Colonic mucosa (tissue), 4 donors: ENCODE results near the gene CLDN9. TPM values are rescaled to one million over a fixed set of nuclear protein-coding genes. Genes with fewer than 3 reads are reported as not detected.

Experiments used
- DNase-seq: peaks from one replicate; pipeline ENCODE4 v3.0.0-alpha.2; 2020
- H3K27ac ChIP-seq: fragments of 200-600 bp; one replicate; pipeline ENCODE4 v1.8.0; 2021
- H3K27me3 ChIP-seq: fragments of 200-600 bp; one replicate; pipeline ENCODE4 v1.8.0; 2021
- H3K36me3 ChIP-seq: fragments of 200-600 bp; one replicate; pipeline ENCODE4 v1.8.0; 2021
- H3K4me1 ChIP-seq: fragments of 200-600 bp; one replicate; pipeline ENCODE4 v1.8.0; 2021; ENCODE audit warnings: mild to moderate bottlenecking
- H3K4me3 ChIP-seq: fragments of 200-600 bp; one replicate; pipeline ENCODE4 v1.8.0; 2021
- H3K9ac ChIP-seq, 2 donors: one replicate each; pipeline ENCODE4 v1.7.0; 2013; ENCODE audit warnings: control low read depth in 2 of 2, low read depth in 2 of 2, low read length in 2 of 2
- H3K9me3 ChIP-seq: fragments of 200-600 bp; one replicate; pipeline ENCODE4 v1.8.0; 2021
- intact Hi-C: fragments of 100-400 bp; cut with DNase I; formaldehyde crosslinking; loops from one replicate; pipeline ENCODE4 v1.14.1; 2022
- total RNA-seq, 2 donors: library from RNA; stranded (reverse); fragmentation: NEBNext Ultra II Directional in 1 of 2; extraction: Animal tissue kit (Norgen Biotek cat#: 25700) in 1 of 2; gene quantifications; one replicate each; pipeline ENCODE4 v1.2.1, GENCODE V29; 2021
- TF ChIP-seq, protein P1 (sequence below): fragments of 200-600 bp; IDR thresholded peaks from one replicate; pipeline ENCODE4 v1.8.0; 2022; ENCODE audit warnings: antibody characterized with exemption, mild to moderate bottlenecking
- donor health status: healthy.
- donor health status: DM: no; HTN: no; CAD: no.
- donor health status: DM: no; HTN: no; CAD: no.

CLDN9 gene
- total RNA-seq, 2 donors from 2014 or later, result 0.35 to 0.67 TPM

DNA sequence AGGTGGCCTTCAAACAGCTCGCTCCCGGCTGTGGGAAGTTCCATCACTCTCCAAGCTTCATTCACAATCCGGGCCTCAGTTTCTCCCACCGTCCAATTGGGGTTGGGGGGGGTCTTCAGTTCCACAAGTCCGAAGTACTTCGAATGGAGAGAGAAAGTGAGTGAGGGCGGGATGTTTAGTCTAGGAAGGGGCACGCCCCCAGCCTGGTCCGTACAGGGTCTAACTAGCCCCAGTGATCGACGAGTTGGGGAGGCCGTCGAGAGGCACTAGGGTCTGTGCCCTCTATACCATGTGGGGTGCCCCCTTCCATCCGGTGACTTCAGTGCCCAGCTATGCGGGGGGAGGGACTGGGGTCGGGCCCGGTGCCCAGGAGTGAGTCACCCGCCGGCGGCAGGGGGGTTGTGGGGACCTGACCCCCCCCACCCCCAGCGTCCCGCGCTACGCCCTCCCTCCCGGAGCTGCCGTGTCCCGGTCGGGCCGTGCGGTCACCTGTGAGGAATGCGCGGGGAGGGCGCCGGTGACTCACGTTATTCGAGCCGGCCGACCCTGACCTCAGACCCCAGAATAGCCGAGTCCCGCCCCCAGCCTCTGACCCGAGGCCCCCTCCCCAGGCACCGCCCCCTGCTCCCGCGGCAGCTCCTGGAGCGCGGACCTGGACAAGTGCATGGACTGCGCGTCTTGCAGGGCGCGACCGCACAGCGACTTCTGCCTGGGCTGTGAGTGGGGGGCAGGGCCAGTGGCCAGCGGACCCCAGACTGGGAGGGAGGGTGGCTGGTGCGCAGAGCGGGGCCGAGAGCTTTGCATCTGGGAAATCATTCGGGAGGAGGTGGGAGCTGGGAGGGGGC, 8.1 kb downstream of the CLDN9 start:
- H3K4me1 ChIP-seq, result peaks cover 18% of the 10 kb centered on the region
- no peaks in the 10 kb centered on the region for H3K36me3 ChIP-seq
- peak; percentile 79 for DNase-seq
- TF ChIP-seq, protein P1, sequence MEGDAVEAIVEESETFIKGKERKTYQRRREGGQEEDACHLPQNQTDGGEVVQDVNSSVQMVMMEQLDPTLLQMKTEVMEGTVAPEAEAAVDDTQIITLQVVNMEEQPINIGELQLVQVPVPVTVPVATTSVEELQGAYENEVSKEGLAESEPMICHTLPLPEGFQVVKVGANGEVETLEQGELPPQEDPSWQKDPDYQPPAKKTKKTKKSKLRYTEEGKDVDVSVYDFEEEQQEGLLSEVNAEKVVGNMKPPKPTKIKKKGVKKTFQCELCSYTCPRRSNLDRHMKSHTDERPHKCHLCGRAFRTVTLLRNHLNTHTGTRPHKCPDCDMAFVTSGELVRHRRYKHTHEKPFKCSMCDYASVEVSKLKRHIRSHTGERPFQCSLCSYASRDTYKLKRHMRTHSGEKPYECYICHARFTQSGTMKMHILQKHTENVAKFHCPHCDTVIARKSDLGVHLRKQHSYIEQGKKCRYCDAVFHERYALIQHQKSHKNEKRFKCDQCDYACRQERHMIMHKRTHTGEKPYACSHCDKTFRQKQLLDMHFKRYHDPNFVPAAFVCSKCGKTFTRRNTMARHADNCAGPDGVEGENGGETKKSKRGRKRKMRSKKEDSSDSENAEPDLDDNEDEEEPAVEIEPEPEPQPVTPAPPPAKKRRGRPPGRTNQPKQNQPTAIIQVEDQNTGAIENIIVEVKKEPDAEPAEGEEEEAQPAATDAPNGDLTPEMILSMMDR, result no peak
- intact Hi-C loops, result no loop called here
- H3K9ac ChIP-seq, result peak overlapping the region; percentile 83 to 96
- H3K27me3 ChIP-seq, result no peaks in the 10 kb centered on the region
- no peaks in the 10 kb centered on the region for H3K9me3 ChIP-seq
- H3K27ac ChIP-seq, result peak overlapping the region; percentile 96
- peak overlapping the region; percentile 79 for H3K4me3 ChIP-seq

DNA sequence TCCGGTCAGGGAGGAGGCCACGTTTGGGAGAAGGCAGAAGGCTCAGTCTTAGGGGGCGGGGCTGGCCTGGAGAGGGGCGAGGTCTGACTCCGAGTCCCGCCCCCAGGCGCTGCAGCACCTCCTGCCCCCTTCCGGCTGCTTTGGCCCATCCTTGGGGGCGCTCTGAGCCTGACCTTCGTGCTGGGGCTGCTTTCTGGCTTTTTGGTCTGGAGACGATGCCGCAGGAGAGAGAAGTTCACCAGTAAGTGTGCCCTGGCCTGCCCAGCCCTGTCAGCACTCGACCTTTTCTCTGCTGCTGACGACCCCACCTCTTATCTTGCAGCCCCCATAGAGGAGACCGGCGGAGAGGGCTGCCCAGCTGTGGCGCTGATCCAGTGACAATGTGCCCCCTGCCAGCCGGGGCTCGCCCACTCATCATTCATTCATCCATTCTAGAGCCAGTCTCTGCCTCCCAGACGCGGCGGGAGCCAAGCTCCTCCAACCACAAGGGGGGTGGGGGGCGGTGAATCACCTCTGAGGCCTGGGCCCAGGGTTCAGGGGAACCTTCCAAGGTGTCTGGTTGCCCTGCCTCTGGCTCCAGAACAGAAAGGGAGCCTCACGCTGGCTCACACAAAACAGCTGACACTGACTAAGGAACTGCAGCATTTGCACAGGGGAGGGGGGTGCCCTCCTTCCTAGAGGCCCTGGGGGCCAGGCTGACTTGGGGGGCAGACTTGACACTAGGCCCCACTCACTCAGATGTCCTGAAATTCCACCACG, 8.9 kb downstream of the CLDN9 start:
- Histone ChIP-seq H3K9ac (peak overlapping the region; percentile 83 to 96), H3K4me3 (peak overlapping the region; percentile 79), H3K9me3 (no peaks in the 10 kb centered on the region), H3K27ac (peak overlapping the region; percentile 96), H3K27me3 (no peaks in the 10 kb centered on the region), H3K4me1 (peaks cover 18% of the 10 kb centered on the region), H3K36me3 (no peaks in the 10 kb centered on the region)
- DNase-seq, result peak; percentile 90
- intact Hi-C loops, result no loop called here
- TF ChIP-seq, protein P1, result no peak

DNA sequence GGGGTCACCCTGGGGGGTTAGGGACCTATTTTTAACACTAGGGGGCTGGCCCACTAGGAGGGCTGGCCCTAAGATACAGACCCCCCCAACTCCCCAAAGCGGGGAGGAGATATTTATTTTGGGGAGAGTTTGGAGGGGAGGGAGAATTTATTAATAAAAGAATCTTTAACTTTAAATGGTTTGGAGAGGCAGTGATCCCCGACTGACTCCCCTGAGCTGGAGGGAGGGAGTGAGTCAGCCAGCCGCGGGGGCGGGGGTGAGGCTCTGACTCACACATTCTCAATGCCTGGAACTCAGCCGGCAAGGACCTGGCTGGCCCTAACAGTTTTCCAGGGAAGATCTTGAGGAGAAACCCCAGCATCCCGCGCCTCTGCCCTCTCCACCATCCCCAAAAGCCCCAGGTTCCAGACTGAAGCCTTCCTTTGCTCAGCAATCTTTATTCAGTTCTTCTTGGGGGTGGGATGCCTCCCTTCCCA, 9.5 kb downstream of the CLDN9 start:
- Histone ChIP-seq H3K9ac (peak overlapping the region; percentile 55 to 96), H3K4me1 (peaks cover 18% of the 10 kb centered on the region), H3K4me3 (peak overlapping the region; percentile 79), H3K27me3 (no peaks in the 10 kb centered on the region), H3K27ac (peak overlapping the region; percentile 96), H3K36me3 (no peaks in the 10 kb centered on the region), H3K9me3 (no peaks in the 10 kb centered on the region)
- DNase-seq, result peak; percentile 88
- intact Hi-C loops, result no loop called here
- TF ChIP-seq, protein P1, result no peak

DNA sequence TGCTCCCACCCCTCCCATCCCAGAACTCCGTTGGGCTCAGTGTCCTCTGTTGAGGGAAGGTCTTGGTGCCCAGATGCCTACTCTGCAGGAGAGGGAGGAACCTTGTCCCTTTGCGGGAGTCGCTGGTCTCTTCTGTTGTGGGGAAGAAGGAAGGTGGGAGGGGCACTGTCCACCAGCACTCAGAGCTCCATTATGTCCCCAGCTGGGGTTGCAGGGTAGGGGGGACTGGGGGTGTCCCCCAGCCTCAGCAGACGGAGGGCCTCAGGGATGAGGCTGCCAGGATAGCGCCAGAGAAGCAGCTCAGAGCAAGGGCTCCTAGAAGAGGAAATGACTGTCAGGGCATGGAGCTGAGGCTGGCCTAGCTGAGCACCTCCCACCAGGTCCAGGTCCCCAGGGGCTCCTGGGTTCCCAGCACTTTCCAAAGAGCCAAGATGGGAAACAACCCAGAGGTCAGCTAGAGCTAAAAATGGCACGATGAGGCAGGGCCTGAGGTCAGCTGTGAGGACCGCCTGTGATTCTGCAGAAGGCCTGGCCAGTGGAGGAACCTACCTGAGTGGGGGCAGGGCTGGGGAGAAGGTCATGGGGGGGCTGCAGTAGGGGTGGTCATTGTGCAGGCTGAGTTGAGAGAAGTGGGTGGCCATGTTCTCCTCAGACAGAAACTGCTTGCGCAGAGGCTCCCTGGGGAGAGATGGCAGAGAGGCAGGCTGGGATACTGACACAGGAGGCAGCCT, 10.1 kb downstream of the CLDN9 start:
- no peak for DNase-seq
- H3K4me3 ChIP-seq, result peak overlapping the region; percentile 51

DNA sequence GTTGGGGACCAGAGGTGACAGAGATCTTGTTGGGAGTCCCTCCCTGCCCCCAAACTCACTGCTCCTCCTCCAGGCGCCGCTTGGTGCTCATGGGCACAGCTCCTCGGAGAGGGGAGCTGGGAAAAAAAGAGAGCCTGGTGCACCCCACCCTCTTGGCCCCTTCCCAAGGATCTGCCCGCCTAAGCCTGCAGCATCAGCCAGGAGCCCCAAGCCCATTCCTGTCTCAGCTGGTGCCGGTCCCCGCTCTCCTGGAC, 10.6 kb downstream of the CLDN9 start:
- Histone ChIP-seq H3K9me3 (no peaks in the 10 kb centered on the region), H3K27me3 (no peaks in the 10 kb centered on the region), H3K4me3 (peak overlapping the region; percentile 51), H3K27ac (peak overlapping the region; percentile 96), H3K4me1 (peaks cover 22% of the 10 kb centered on the region), H3K9ac (peak overlapping the region; percentile 70 to 75), H3K36me3 (no peaks in the 10 kb centered on the region)
- intact Hi-C loops, result no loop called here
- TF ChIP-seq, protein P1, result no peak
- DNase-seq, result no peak

More for the DNA sequence above, 10.1 kb downstream of the CLDN9 start:
- Histone ChIP-seq H3K27ac (peak overlapping the region; percentile 96), H3K4me1 (peaks cover 20% of the 10 kb centered on the region), H3K9ac (peak overlapping the region; percentile 70 to 75), H3K27me3 (no peaks in the 10 kb centered on the region), H3K9me3 (no peaks in the 10 kb centered on the region), H3K36me3 (no peaks in the 10 kb centered on the region)
- TF ChIP-seq, protein P1, result no peak
- intact Hi-C loops, result no loop called here
